ENCODE results near the gene KRTAP12-4.

DNA sequence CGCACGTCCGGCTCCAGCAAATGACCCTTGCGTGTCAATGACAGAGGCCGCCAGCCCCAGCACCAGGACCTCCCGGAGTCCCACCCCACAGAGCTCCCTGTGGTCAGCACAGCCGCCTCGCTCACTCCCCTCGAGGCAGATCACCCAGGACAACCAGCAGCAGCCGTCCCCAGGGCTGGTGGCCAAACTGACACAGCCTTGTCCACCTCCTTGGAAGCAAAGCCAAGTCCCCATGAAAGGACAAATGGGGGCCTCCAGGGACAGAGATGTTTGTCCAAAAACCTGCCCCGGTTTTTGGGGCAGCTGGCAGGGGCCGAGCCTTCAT lies 15.2 kb downstream of the KRTAP12-4 start:
- TF ChIP-seq, protein P1, sequence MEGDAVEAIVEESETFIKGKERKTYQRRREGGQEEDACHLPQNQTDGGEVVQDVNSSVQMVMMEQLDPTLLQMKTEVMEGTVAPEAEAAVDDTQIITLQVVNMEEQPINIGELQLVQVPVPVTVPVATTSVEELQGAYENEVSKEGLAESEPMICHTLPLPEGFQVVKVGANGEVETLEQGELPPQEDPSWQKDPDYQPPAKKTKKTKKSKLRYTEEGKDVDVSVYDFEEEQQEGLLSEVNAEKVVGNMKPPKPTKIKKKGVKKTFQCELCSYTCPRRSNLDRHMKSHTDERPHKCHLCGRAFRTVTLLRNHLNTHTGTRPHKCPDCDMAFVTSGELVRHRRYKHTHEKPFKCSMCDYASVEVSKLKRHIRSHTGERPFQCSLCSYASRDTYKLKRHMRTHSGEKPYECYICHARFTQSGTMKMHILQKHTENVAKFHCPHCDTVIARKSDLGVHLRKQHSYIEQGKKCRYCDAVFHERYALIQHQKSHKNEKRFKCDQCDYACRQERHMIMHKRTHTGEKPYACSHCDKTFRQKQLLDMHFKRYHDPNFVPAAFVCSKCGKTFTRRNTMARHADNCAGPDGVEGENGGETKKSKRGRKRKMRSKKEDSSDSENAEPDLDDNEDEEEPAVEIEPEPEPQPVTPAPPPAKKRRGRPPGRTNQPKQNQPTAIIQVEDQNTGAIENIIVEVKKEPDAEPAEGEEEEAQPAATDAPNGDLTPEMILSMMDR (IDR thresholded peaks at IDR 0.05) = no peak
- no peak for TF ChIP-seq EP300 (IDR thresholded peaks at IDR 0.05)
- TF ChIP-seq POLR2A (IDR thresholded peaks at IDR 0.05) = no peak

Measured in suprapubic skin (tissue), 3 donors.